Thoracic aorta (tissue), 2 donors: Measurements from ENCODE around the gene LHPP. TPM values are rescaled to one million over a fixed set of nuclear protein-coding genes. Genes with fewer than 3 reads are reported as not detected.

Experiments used
- ATAC-seq: fragments of 150-250 bp; one replicate; pipeline ENCODE4 v1.8.0; 2017; ENCODE audit warnings: low read depth; ENCODE audit not compliant: insufficient number of reproducible peaks, low FRiP score
- DNase-seq: peaks from one replicate; pipeline ENCODE4 v3.0.0-alpha.2; 2020; ENCODE audit warnings: low spot score
- H3K27ac ChIP-seq, 2 donors: fragments of 200-600 bp; sonication (generic); 1 replicate in 1 of 2; 2 replicates in 1 of 2; pipeline ENCODE4 v1.5.1; 2016; ENCODE audit warnings: mild to moderate bottlenecking in 2 of 2, moderate library complexity in 2 of 2
- H3K27me3 ChIP-seq: fragments of 200-600 bp; sonication (generic); replicated peaks from 2 replicates; pipeline ENCODE4 v1.6.0; 2016; ENCODE audit warnings: mild to moderate bottlenecking; ENCODE audit not compliant: insufficient read depth
- H3K36me3 ChIP-seq: fragments of 200-600 bp; sonication (generic); one replicate; pipeline ENCODE4 v1.5.1; 2016
- H3K4me1 ChIP-seq, 2 donors: fragments of 200-600 bp; sonication (generic); 1 replicate in 1 of 2; 2 replicates in 1 of 2; pipeline versions ENCODE4 v1.5.1 to v1.6.0; 2016; ENCODE audit warnings: low read depth in 2 of 2, mild to moderate bottlenecking in 1 of 2; ENCODE audit not compliant: control insufficient read depth in 1 of 2
- H3K4me3 ChIP-seq: fragments of 200-600 bp; sonication (generic); 2 replicates; pipeline ENCODE4 v1.5.1; 2016; ENCODE audit warnings: mild to moderate bottlenecking
- H3K9me3 ChIP-seq: fragments of 200-600 bp; sonication (generic); 2 replicates; pipeline ENCODE4 v1.5.1; 2016
- CTCF ChIP-seq: fragments of 200-600 bp; sonication (generic); IDR thresholded peaks from one replicate; pipeline ENCODE4 v1.5.1; 2019; ENCODE audit warnings: antibody characterized with exemption
- total RNA-seq, 2 donors: library from RNA; depleted of rRNA; stranded (reverse); fragments of >200 nt; gene quantifications; one replicate each; pipeline versions ENCODE4 v1.1.0 to v1.2.3, GENCODE V29; 2016

The LHPP gene
- total RNA-seq, 2 donors from 2014 or later, result 7.2 to 24.1 TPM

- no peak for TF ChIP-seq CTCF
- DNase-seq (no peak), ATAC-seq (no peak)
- Histone ChIP-seq H3K27me3 (no peaks in the 10 kb centered on the region), H3K4me3 (no peak overlapping the region), H3K27ac (no peak overlapping the region), H3K9me3 (no peaks in the 10 kb centered on the region), H3K36me3 (no peaks in the 10 kb centered on the region), H3K4me1 (no peaks in the 10 kb centered on the region)
These were observed 75.0 kb downstream of the LHPP start for GRCh38 chr10:124536496-124537050.

GRCh38 chr10:124537166-124537725, 75.6 kb downstream of the LHPP start:
- H3K9me3 ChIP-seq, result no peaks in the 10 kb centered on the region
- no peak for ATAC-seq
- no peaks in the 10 kb centered on the region for H3K27me3 ChIP-seq
- DNase-seq, result no peak
- H3K36me3 ChIP-seq, result no peaks in the 10 kb centered on the region
- no peak for TF ChIP-seq CTCF
- H3K4me1 ChIP-seq, result no peaks in the 10 kb centered on the region
- H3K4me3 ChIP-seq, result no peak overlapping the region
- no peak overlapping the region for H3K27ac ChIP-seq

GRCh38 chr10:124537891-124538290, 76.3 kb downstream of the LHPP start:
- no peak for TF ChIP-seq CTCF
- H3K4me1 ChIP-seq, result no peaks in the 10 kb centered on the region
- H3K4me3 ChIP-seq, result no peak overlapping the region
- no peak for ATAC-seq
- H3K36me3 ChIP-seq, result no peaks in the 10 kb centered on the region
- H3K27ac ChIP-seq, result no peak overlapping the region
- no peak for DNase-seq
- H3K27me3 ChIP-seq, result no peaks in the 10 kb centered on the region
- no peaks in the 10 kb centered on the region for H3K9me3 ChIP-seq

- TF ChIP-seq CTCF, result no peak
- no peak for ATAC-seq
- no peaks in the 10 kb centered on the region for H3K27me3 ChIP-seq
- no peak for DNase-seq
- no peak overlapping the region for H3K4me3 ChIP-seq
- H3K27ac ChIP-seq, result no peak overlapping the region
- no peaks in the 10 kb centered on the region for H3K36me3 ChIP-seq
- H3K4me1 ChIP-seq, result no peaks in the 10 kb centered on the region
- no peaks in the 10 kb centered on the region for H3K9me3 ChIP-seq
These were observed 77.1 kb downstream of the LHPP start for GRCh38 chr10:124538706-124539105.

GRCh38 chr10:124539935-124540641, 78.5 kb downstream of the LHPP start:
- Histone ChIP-seq H3K27ac (no peak overlapping the region), H3K4me1 (no peaks in the 10 kb centered on the region), H3K27me3 (no peaks in the 10 kb centered on the region), H3K36me3 (no peaks in the 10 kb centered on the region), H3K9me3 (no peaks in the 10 kb centered on the region), H3K4me3 (peak overlapping the region; percentile 17)
- peak; percentile 84 for TF ChIP-seq CTCF
- ATAC-seq (no peak), DNase-seq (no peak)
